Measurements from ENCODE around the gene PKIG. TPM values are rescaled to one million over a fixed set of nuclear protein-coding genes. Genes with fewer than 3 reads are reported as not detected.

PKIG gene
- polyA plus RNA-seq, 1 donor from 2014 or later, result 174 TPM

DNA sequence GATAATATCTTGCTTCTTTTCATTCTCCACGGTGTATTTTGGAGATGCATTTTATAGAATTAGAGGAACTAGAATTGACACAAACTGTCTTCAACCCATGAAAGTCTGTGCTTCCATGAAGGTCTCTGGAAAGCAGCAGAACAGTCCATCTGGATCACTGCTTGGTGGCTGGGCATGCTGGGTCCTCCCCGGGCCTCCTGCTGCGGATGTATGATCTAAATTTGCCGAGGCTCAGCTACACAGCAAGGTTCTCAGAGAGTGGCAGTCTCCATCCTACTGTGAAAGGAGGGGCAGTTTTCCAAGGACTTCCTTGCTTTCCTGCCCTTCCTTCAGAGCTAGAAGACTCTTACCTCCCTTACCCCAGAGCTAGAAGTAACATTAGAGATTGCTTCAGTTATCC lies 15.1 kb downstream of the PKIG start:
- Histone ChIP-seq H3K9me3 (ENCODE audit: low read length) (no peaks in the 10 kb centered on the region), H3K27ac (ENCODE audit: low read length) (no peak overlapping the region), H3K27me3 (ENCODE audit: insufficient read depth, low read depth, low read length) (no peaks in the 10 kb centered on the region), H3F3A (ENCODE audit: insufficient read depth, low read length, poor library complexity, severe bottlenecking) (no peaks in the 10 kb centered on the region), H3K4me3 (ENCODE audit: low read length) (no peak overlapping the region), H4K20me1 (ENCODE audit: insufficient read depth) (no peaks in the 10 kb centered on the region), H3K9me2 (ENCODE audit: insufficient read depth, low read length) (no peaks in the 10 kb centered on the region), H3K9ac (ENCODE audit: low read length) (no peak overlapping the region), H3K36me3 (ENCODE audit: insufficient read depth, low read length) (no peaks in the 10 kb centered on the region), H3K79me2 (replicated peaks; ENCODE audit: insufficient read depth, low read length) (no peaks in the 10 kb centered on the region), H3K4me2 (ENCODE audit: low read length) (no peak overlapping the region), H2AFZ (ENCODE audit: low read depth, low read length) (no peak overlapping the region)
- TF ChIP-seq SMC3 (conservative IDR thresholded peaks at IDR 0.05; ENCODE audit: poor library complexity) (no peak), TAF1 (IDR thresholded peaks at IDR 0.05; ENCODE audit: low read depth) (no peak), MXI1 (conservative IDR thresholded peaks at IDR 0.05; ENCODE audit: poor library complexity, severe bottlenecking) (no peak), EZH2 (IDR thresholded peaks at IDR 0.05; ENCODE audit: borderline replicate concordance, insufficient read depth, low read length, poor library complexity, severe bottlenecking) (no peak), EP300 (conservative IDR thresholded peaks at IDR 0.05; ENCODE audit: poor library complexity, severe bottlenecking) (no peak), RAD21 (conservative IDR thresholded peaks at IDR 0.05) (no peak), POLR2AphosphoS5 (IDR thresholded peaks at IDR 0.05) (no peak)
- TF ChIP-seq, protein P1, sequence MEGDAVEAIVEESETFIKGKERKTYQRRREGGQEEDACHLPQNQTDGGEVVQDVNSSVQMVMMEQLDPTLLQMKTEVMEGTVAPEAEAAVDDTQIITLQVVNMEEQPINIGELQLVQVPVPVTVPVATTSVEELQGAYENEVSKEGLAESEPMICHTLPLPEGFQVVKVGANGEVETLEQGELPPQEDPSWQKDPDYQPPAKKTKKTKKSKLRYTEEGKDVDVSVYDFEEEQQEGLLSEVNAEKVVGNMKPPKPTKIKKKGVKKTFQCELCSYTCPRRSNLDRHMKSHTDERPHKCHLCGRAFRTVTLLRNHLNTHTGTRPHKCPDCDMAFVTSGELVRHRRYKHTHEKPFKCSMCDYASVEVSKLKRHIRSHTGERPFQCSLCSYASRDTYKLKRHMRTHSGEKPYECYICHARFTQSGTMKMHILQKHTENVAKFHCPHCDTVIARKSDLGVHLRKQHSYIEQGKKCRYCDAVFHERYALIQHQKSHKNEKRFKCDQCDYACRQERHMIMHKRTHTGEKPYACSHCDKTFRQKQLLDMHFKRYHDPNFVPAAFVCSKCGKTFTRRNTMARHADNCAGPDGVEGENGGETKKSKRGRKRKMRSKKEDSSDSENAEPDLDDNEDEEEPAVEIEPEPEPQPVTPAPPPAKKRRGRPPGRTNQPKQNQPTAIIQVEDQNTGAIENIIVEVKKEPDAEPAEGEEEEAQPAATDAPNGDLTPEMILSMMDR (IDR thresholded peaks at IDR 0.05; ENCODE audit: poor library complexity, severe bottlenecking), result no peak
- TF ChIP-seq, protein P2, sequence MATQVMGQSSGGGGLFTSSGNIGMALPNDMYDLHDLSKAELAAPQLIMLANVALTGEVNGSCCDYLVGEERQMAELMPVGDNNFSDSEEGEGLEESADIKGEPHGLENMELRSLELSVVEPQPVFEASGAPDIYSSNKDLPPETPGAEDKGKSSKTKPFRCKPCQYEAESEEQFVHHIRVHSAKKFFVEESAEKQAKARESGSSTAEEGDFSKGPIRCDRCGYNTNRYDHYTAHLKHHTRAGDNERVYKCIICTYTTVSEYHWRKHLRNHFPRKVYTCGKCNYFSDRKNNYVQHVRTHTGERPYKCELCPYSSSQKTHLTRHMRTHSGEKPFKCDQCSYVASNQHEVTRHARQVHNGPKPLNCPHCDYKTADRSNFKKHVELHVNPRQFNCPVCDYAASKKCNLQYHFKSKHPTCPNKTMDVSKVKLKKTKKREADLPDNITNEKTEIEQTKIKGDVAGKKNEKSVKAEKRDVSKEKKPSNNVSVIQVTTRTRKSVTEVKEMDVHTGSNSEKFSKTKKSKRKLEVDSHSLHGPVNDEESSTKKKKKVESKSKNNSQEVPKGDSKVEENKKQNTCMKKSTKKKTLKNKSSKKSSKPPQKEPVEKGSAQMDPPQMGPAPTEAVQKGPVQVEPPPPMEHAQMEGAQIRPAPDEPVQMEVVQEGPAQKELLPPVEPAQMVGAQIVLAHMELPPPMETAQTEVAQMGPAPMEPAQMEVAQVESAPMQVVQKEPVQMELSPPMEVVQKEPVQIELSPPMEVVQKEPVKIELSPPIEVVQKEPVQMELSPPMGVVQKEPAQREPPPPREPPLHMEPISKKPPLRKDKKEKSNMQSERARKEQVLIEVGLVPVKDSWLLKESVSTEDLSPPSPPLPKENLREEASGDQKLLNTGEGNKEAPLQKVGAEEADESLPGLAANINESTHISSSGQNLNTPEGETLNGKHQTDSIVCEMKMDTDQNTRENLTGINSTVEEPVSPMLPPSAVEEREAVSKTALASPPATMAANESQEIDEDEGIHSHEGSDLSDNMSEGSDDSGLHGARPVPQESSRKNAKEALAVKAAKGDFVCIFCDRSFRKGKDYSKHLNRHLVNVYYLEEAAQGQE (IDR thresholded peaks at IDR 0.05; ENCODE audit: borderline replicate concordance), result no peak

- Histone ChIP-seq H3K9me2 (ENCODE audit: insufficient read depth, low read length) (no peaks in the 10 kb centered on the region), H3K9me3 (ENCODE audit: low read length) (no peaks in the 10 kb centered on the region), H3K79me2 (replicated peaks; ENCODE audit: insufficient read depth, low read length) (no peaks in the 10 kb centered on the region), H3K27ac (ENCODE audit: low read length) (no peak overlapping the region), H4K20me1 (ENCODE audit: insufficient read depth) (no peaks in the 10 kb centered on the region), H3K4me2 (ENCODE audit: low read length) (no peak overlapping the region), H3K36me3 (ENCODE audit: insufficient read depth, low read length) (no peaks in the 10 kb centered on the region), H3F3A (ENCODE audit: insufficient read depth, low read length, poor library complexity, severe bottlenecking) (no peaks in the 10 kb centered on the region), H2AFZ (ENCODE audit: low read depth, low read length) (no peak overlapping the region), H3K27me3 (ENCODE audit: insufficient read depth, low read depth, low read length) (no peaks in the 10 kb centered on the region), H3K9ac (ENCODE audit: low read length) (no peak overlapping the region), H3K4me3 (ENCODE audit: low read length) (no peak overlapping the region)
- TF ChIP-seq, protein P2 (IDR thresholded peaks at IDR 0.05; ENCODE audit: borderline replicate concordance), result no peak
- TF ChIP-seq RAD21 (conservative IDR thresholded peaks at IDR 0.05), result no peak
Measured at GRCh38 chr20:44597930-44598329, 15.6 kb downstream of the PKIG start.

Data from neural cell (in vitro differentiated cells).